HepG2 (cell line): ENCODE measurements around the gene TMIGD3. TPM values are rescaled to one million over a fixed set of nuclear protein-coding genes. Genes with fewer than 3 reads are reported as not detected.

Experiments used
- HNF4A ChIP-seq: sonication (generic); formaldehyde crosslinking; IDR thresholded peaks from 2 replicates; pipeline ENCODE4 v1.4.0; 2020; ENCODE audit warnings: missing genetic modification reagents
- HNRNPL ChIP-seq: fragments of 200-400 bp; formaldehyde crosslinking; IDR thresholded peaks from 2 replicates; pipeline ENCODE4 v1.6.1; 2017; ENCODE audit warnings: mild to moderate bottlenecking, low read depth, low read length
- HNRNPLL ChIP-seq: fragments of 200-400 bp; formaldehyde crosslinking; IDR thresholded peaks from 2 replicates; pipeline ENCODE4 v1.6.1; 2017; ENCODE audit warnings: mild to moderate bottlenecking, low read depth, low read length; ENCODE audit not compliant: poor library complexity, severe bottlenecking
- NFKB2 ChIP-seq: sonication (generic); formaldehyde crosslinking; IDR thresholded peaks from 2 replicates; pipeline ENCODE4 v1.4.0; 2020; ENCODE audit warnings: missing genetic modification reagents, borderline replicate concordance
- RXRA ChIP-seq: sonication (generic); formaldehyde crosslinking; IDR thresholded peaks from 2 replicates; pipeline ENCODE4 v1.5.1; 2020; ENCODE audit warnings: missing genetic modification reagents
- RXRB ChIP-seq: IDR thresholded peaks from 2 replicates; pipeline ENCODE4 v1.6.1; 2016; ENCODE audit warnings: borderline replicate concordance, missing genetic modification reagents, missing compliant biosample characterization
- TAF1 ChIP-seq: sonication (generic); formaldehyde crosslinking; IDR thresholded peaks from 2 replicates; pipeline ENCODE4 v1.4.0; 2020; ENCODE audit warnings: missing genetic modification reagents
- TARDBP ChIP-seq: sonication (generic); formaldehyde crosslinking; IDR thresholded peaks from 2 replicates; pipeline ENCODE4 v1.8.0; 2022; ENCODE audit warnings: mild to moderate bottlenecking, missing genetic modification reagents
- TBL1XR1 ChIP-seq: fragments of 150-350 bp; IDR thresholded peaks from 2 replicates; pipeline ENCODE4 v1.6.1; 2014; ENCODE audit warnings: borderline replicate concordance, low read length; ENCODE audit not compliant: partially characterized antibody
- TMF1 ChIP-seq: sonication (generic); formaldehyde crosslinking; IDR thresholded peaks from 2 replicates; pipeline ENCODE4 v1.8.1; 2022; ENCODE audit warnings: low read depth, missing genetic modification reagents
- ZBTB20 ChIP-seq: sonication (generic); formaldehyde crosslinking; IDR thresholded peaks from 2 replicates; pipeline ENCODE4 v1.8.1; 2023; ENCODE audit warnings: missing genetic modification reagents, low read depth, mild to moderate bottlenecking, borderline replicate concordance
- ZKSCAN8 ChIP-seq: IDR thresholded peaks from 2 replicates; pipeline ENCODE4 v1.6.1; 2016; ENCODE audit warnings: borderline replicate concordance, missing genetic modification reagents, missing compliant biosample characterization
- ZNF263 ChIP-seq: sonication (generic); formaldehyde crosslinking; IDR thresholded peaks from 2 replicates; pipeline ENCODE4 v1.4.0; 2020; ENCODE audit warnings: missing genetic modification reagents
- ZNF274 ChIP-seq: sonication (generic); formaldehyde crosslinking; IDR thresholded peaks from 2 replicates; pipeline ENCODE4 v1.5.1; 2020; ENCODE audit warnings: mild to moderate bottlenecking, missing genetic modification reagents
- ZNF3 ChIP-seq: IDR thresholded peaks from 2 replicates; pipeline ENCODE4 v1.7.0; 2017; ENCODE audit warnings: inconsistent platforms
- ZNF331 ChIP-seq: sonication (generic); formaldehyde crosslinking; IDR thresholded peaks from 2 replicates; pipeline ENCODE4 v1.4.0; 2020; ENCODE audit warnings: missing genetic modification reagents
- ZNF44 ChIP-seq: sonication (generic); formaldehyde crosslinking; IDR thresholded peaks from 2 replicates; pipeline ENCODE4 v1.5.1; 2020; ENCODE audit warnings: mild to moderate bottlenecking, missing genetic modification reagents
- ZNF446 ChIP-seq: sonication (generic); formaldehyde crosslinking; IDR thresholded peaks from 2 replicates; pipeline ENCODE4 v1.5.0; 2020; ENCODE audit warnings: mild to moderate bottlenecking, missing genetic modification reagents
- ZNF572 ChIP-seq: sonication (generic); formaldehyde crosslinking; IDR thresholded peaks from 2 replicates; pipeline ENCODE4 v1.5.1; 2020; ENCODE audit warnings: mild to moderate bottlenecking, missing genetic modification reagents
- ZNF616 ChIP-seq: sonication (generic); formaldehyde crosslinking; IDR thresholded peaks from 2 replicates; pipeline ENCODE4 v1.5.0; 2020; ENCODE audit warnings: low read depth, mild to moderate bottlenecking, missing genetic modification reagents
- ZNF670 ChIP-seq: sonication (generic); formaldehyde crosslinking; IDR thresholded peaks from 2 replicates; pipeline ENCODE4 v1.8.0; 2022; ENCODE audit warnings: mild to moderate bottlenecking, missing genetic modification reagents, borderline replicate concordance
- ZNF766 ChIP-seq: sonication (generic); formaldehyde crosslinking; IDR thresholded peaks from 2 replicates; pipeline ENCODE4 v1.5.0; 2020; ENCODE audit warnings: missing genetic modification reagents, borderline replicate concordance
- ZNF782 ChIP-seq: sonication (generic); formaldehyde crosslinking; IDR thresholded peaks from 2 replicates; pipeline ENCODE4 v1.4.0; 2020; ENCODE audit warnings: missing genetic modification reagents, mild to moderate bottlenecking, borderline replicate concordance
- polyA plus RNA-seq, 8 experiments: library from polyadenylated mRNA; depleted of rRNA in 3 of 8; stranded (reverse) in 7 of 8; unstranded in 1 of 8; fragments of >200 nt; fragmentation: Illumina TruSeq in 4 of 8; extraction: Trizol in 4 of 8; gene quantifications; 2 replicates each; pipeline versions ENCODE4 v1.2.1 to v1.2.3, GENCODE V29; 2011 to 2016; ENCODE audit warnings: low read depth in 4 of 8, missing spikeins in 1 of 8, mixed read lengths in 1 of 8; ENCODE audit not compliant: insufficient read depth in 1 of 8
- total RNA-seq, 5 experiments: library from RNA; depleted of rRNA; stranded (reverse); fragments of >200 nt; fragmentation: Illumina TruSeq; extraction: Trizol; gene quantifications; 2 replicates each; pipeline ENCODE4 v1.2.3, GENCODE V29; 2016; ENCODE audit warnings: low read depth in 1 of 5
- TF ChIP-seq, protein P1 (sequence below): IDR thresholded peaks from 2 replicates; pipeline ENCODE4 v1.6.1; 2016; ENCODE audit warnings: missing genetic modification reagents, missing compliant biosample characterization
- TF ChIP-seq, protein P2 (sequence below): IDR thresholded peaks from 2 replicates; pipeline ENCODE4 v1.6.1; 2016; ENCODE audit warnings: low read depth
- TF ChIP-seq, protein P3 (sequence below): sonication (generic); formaldehyde crosslinking; IDR thresholded peaks from 2 replicates; pipeline ENCODE4 v1.5.1; 2020; ENCODE audit warnings: missing genetic modification reagents, mild to moderate bottlenecking, borderline replicate concordance

TMIGD3 gene
- total and polyA plus RNA-seq, 2 of the 13 experiments (the other 11 are each of a cell fraction or from before 2014, with no cell fraction given) = not detected

DNA sequence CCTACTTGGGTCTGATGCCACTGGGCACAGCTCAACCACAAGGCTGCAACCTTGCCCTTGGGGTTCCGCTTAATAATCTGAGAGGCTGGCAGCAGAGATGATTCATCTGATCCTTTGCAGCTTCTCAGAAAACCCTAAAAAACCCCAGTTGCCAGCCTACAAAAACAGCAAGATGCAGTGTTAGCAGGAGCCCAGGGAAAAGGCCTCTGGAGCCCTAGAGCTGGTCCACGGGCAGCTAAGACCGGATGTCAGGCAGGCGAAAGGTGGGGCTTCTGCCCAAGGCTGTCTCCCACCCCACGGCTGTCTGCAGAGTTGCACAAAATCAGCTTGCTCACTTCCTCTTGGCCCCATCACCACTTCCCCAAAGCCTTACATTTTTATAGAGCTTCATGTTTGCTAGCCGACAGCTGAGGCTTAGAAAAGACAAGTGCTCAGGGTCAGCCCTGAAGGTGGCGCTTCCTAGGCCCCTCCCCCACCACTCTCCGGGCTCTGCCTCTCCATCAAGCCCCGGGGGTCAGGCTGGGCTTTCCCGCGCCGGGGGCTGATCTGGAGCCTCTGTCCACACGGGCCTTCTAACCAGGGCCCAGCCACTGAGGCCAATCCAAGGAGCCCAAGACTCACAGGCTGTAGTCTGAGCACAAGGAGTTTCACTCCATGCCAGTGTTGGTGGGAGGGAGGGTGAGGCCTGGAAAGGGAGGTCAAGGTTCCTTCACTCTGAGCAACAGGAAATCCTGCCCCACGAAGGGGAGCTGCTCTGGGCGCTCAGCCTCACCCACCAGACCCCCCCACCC lies 4.2 kb upstream of the TMIGD3 start (continued):
- TF ChIP-seq ZNF670 (CRISPR knock-in tag) (peak; percentile 23; the same call in 1 of the 2 replicates), ZNF572 (CRISPR knock-in tag) (no peak), ZNF766 (CRISPR knock-in tag) (no peak), ZNF446 (CRISPR knock-in tag) (0 out of 2 replicates have a peak, but pooled peaks have one; percentile 17), ZNF274 (CRISPR knock-in tag) (peak; percentile 66), RXRA (peak; percentile 54; the same call in 1 of the 2 replicates), ZNF331 (CRISPR knock-in tag) (0 out of 2 replicates have a peak, but pooled peaks have one; percentile 7), ZNF3 (CRISPR knock-in tag) (no peak), HNRNPLL (peak; percentile 20), ZNF782 (no peak), ZBTB20 (peak; percentile 63; the same call in 1 of the 2 replicates), TMF1 (CRISPR knock-in tag) (0 out of 2 replicates have a peak, but pooled peaks have one; percentile 40), ZKSCAN8 (0 out of 2 replicates have a peak, but pooled peaks have one; percentile 10), NFKB2 (CRISPR knock-in tag) (peak; percentile 21; the same call in 1 of the 2 replicates), HNRNPL (peak; percentile 56; the same call in 1 of the 2 replicates), ZNF616 (CRISPR knock-in tag) (0 out of 2 replicates have a peak, but pooled peaks have one; percentile 21), ZNF44 (CRISPR knock-in tag) (0 out of 2 replicates have a peak, but pooled peaks have one; percentile 47), TAF1 (no peak), ZNF263 (CRISPR knock-in tag) (peak; percentile 36; the same call in 1 of the 2 replicates), TARDBP (CRISPR knock-in tag) (no peak), HNF4A (CRISPR knock-in tag) (peak; percentile 41), TBL1XR1 (no peak), RXRB (no peak; the same call in 1 of the 2 replicates)
- TF ChIP-seq, protein P1, sequence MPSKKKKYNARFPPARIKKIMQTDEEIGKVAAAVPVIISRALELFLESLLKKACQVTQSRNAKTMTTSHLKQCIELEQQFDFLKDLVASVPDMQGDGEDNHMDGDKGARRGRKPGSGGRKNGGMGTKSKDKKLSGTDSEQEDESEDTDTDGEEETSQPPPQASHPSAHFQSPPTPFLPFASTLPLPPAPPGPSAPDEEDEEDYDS (CRISPR knock-in tag) = 0 out of 2 replicates have a peak, but pooled peaks have one; percentile 18
- TF ChIP-seq, protein P2, sequence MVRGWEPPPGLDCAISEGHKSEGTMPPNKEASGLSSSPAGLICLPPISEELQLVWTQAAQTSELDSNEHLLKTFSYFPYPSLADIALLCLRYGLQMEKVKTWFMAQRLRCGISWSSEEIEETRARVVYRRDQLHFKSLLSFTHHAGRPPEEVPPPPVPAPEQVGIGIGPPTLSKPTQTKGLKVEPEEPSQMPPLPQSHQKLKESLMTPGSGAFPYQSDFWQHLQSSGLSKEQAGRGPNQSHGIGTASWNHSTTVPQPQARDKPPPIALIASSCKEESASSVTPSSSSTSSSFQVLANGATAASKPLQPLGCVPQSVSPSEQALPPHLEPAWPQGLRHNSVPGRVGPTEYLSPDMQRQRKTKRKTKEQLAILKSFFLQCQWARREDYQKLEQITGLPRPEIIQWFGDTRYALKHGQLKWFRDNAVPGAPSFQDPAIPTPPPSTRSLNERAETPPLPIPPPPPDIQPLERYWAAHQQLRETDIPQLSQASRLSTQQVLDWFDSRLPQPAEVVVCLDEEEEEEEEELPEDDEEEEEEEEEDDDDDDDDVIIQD (CRISPR knock-in tag) = no peak; the same call in 1 of the 2 replicates
- TF ChIP-seq, protein P3, sequence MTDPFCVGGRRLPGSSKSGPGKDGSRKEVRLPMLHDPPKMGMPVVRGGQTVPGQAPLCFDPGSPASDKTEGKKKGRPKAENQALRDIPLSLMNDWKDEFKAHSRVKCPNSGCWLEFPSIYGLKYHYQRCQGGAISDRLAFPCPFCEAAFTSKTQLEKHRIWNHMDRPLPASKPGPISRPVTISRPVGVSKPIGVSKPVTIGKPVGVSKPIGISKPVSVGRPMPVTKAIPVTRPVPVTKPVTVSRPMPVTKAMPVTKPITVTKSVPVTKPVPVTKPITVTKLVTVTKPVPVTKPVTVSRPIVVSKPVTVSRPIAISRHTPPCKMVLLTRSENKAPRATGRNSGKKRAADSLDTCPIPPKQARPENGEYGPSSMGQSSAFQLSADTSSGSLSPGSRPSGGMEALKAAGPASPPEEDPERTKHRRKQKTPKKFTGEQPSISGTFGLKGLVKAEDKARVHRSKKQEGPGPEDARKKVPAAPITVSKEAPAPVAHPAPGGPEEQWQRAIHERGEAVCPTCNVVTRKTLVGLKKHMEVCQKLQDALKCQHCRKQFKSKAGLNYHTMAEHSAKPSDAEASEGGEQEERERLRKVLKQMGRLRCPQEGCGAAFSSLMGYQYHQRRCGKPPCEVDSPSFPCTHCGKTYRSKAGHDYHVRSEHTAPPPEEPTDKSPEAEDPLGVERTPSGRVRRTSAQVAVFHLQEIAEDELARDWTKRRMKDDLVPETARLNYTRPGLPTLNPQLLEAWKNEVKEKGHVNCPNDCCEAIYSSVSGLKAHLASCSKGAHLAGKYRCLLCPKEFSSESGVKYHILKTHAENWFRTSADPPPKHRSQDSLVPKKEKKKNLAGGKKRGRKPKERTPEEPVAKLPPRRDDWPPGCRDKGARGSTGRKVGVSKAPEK = 0 out of 2 replicates have a peak, but pooled peaks have one; percentile 74
